NCI-H2029 treated with DMSO at 0.1 percent for 48 hours (cell line): Measurements from ENCODE around the gene MR1.
A peak's percentile ranks its signal among the peaks of the same experiment; 100 is the strongest.

Experiments used
- DNase-seq: peaks from one replicate; lab custom pipeline; 2025; lab: John Stamatoyannopoulos, UW

Gene MR1

DNA sequence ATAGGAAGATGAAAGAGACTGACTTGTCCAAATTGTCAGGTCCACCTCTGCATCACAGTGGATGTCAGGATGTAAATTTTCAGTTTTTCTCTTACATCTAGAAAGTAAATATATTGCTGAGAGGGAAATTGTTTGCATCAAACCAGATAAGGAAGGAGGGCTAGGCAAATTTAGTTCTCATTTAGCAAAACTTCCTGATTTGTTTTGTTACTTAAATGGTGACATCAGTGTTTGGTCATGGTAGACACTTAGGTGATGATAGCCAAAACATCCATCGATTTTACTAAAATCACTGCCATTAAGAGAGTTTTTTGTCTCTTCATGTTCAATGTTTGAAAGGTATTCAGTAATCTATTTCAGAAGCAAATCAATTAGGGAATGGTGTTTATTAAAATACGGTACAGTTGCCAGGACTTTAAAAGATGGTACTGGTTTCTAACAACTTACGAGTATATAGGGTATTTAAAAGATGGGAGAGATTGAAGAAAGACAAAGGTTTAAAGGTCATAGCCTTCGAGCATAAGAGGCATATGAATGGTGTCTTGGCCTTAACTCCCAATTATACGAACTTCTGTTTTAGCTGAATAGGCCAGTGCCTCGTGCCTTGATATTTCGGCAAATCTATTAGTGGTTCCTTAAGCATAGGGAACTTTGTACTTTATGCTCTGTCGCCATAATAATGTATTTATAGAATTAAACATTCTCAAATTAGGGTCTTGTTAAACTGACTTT, 57.7 kb downstream of the MR1 start:
- DNase-seq = no peak

DNA sequence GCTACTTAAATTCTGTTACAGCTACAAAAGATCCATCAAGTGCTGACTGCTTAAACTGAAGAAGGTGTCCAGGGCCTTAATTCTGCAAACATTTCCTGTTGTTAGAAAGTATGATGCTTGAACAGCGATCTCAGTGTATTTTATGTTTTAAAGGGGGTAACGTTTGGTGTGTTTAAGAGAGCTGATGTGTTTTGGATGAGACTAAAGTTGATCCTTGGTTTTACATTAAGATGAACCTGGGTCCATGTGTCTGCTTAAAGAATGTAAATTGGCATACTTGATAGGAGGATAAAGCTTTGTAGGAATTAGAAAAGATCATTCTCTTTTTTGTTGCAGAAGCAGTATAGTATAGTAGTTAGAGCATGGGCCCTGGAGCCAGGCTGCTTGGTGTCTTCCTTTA, 58.3 kb downstream of the MR1 start:
- no peak for DNase-seq

DNA sequence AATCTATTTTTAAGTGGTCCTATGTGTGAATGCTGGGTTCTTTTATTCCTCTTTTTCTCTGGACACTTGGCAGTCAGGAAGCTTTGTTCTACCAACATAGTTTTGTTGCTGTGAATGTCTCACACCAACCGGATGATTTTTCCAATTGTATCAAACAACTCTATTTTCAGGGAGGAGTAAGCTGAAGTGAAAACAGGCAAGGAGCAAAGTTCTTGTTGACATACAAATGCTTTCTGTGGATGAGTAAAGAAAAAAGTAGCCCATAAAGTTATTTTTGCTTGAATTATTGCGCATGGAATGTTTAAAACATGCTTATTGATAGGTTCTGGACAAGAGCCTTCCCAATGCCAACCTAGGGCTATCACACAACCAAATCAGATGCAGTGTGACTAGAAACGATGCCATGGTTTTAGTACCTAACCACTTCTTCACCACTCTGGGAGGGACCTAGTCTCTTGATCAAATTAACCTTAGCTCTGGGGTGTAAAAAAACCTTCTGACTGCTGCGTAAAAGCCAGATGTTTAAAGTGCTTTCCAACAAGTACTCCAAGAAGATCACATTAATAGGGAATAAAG, 59.2 kb downstream of the MR1 start:
- no peak for DNase-seq

DNA sequence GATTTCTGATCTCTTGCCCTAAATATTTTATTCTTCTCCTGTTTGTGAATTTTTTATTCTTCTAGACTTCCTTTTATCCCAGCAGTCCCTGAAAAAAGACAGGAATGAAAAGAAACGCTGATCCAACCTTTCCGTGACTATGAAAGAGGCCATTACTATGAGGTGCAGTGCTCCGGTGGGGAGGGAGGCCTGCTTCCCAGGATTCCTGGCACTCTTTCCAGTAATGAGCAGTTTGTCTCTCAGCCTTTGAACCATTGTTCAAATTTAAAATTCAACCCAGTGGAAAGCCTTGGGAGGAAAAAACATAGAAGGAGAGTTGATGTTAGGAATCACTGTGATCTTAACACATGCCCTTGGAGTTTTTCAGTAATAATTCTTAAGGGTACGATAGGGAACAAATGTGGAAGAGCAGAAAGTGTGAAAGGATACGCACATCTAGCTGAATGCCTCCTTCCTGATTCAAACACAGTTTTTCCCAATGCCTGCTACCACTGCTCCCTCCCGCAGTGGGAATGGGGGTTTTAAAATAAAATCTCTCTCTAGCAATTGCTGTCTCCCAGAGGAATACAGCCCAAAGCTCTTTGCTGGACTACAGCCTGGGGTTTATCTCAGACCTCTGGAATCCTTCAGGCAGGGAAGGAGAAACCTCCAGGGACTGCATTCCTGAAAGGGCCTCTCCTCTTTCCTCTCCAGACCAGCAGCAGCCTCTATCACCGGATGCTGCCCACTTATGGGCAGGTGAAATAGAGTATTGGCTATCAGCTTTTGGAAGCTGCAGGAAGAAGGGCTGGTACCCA, 60.8 kb downstream of the MR1 start:
- DNase-seq = no peak

DNA sequence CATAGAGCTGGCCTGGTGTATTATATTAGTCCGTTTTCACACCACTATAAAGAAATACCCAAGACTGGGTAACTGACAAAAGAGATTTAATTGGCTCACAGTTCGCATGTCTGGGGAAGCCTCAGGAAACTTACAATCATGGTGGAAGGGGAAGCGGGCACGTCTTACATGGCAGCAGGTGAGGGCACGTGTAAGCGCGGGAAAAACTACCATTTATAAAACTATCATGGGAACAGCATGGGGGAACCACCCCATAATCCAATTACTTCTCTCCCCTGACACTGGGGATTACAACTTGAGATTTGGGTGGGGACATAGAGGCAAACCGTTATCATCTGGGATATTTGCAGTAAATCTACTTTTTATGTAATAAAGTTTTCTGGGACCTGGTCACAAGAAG, 61.5 kb downstream of the MR1 start:
- DNase-seq = no peak

DNA sequence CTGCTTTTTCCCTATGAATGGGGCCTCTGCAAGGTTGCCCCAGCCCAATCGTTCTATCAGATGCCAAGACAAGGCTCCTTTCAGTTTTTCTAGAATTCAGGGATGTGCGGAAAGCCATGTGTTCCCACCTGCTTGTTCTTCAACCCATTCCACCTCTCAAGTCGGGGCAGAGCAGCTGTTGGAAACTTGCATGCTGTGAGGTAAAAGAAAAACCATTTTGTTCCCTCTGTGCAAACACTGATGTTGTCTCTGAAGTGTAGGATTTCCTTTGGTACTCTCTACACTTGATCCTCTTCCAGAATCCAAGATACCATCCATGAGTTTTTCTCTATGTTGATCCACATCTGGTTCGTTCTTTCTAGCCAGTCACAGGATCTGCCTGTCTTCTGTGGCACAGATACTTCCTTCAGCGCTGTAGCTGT, 62.0 kb downstream of the MR1 start:
- DNase-seq = no peak

DNA sequence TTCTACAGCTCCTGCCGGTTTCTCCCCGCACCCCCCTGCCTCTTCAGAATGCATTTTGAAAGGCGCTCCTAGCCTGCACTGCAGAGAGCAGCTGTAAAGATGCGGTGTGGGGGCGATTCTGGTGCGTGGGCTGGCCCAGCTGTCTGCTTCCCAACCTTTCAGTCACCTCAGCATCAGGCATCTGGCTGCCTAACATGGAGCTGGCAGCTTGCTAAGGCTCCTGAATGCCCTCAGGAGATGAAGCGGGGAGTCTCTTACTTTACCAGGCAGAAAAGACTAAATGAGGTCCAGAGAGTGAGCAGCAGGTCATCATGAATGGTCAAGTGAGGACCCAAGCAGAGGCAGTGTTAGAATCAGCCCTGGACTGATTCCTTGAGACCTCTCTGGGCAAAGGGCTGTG, 63.5 kb downstream of the MR1 start:
- DNase-seq = no peak

DNA sequence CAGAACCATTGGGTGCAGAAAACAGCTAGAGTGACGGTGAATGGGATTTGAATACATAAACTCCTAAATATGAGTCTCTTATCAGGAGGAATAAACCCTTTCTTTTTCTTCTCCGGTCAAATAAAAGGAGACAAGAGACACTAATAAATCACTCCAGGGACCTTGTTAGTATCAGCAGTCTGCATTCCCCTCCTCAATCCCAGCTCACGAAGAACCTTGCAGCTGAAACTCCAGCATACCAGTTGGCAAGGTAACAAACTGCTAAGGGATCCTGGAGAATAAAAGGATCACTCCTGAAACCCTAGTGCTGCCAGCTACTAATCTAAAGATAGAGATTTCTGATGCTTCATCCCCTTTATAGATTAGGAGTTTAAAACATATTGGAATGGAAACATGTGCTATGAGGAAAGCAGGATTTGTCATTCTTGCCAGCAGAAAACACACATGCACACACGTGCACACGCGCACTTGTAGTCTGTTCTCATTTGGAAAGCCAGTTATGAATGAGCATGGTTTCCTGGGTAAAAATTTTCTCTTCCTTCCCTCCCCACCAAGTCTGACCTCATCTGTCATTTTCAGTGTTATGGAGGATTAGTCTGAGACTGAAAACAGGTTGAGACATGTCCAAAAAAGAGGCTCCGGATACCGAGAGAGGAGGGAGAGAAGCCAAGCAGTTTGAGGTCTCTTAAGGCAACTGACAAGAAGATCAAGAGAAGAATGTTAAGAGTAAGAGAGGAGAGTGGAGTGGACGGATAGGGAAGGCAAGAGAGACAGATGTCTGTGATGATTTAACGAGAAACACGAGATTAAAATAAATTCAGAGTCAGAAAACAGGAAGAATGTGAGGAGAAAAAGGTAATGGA, 65.6 kb downstream of the MR1 start:
- DNase-seq = no peak

DNA sequence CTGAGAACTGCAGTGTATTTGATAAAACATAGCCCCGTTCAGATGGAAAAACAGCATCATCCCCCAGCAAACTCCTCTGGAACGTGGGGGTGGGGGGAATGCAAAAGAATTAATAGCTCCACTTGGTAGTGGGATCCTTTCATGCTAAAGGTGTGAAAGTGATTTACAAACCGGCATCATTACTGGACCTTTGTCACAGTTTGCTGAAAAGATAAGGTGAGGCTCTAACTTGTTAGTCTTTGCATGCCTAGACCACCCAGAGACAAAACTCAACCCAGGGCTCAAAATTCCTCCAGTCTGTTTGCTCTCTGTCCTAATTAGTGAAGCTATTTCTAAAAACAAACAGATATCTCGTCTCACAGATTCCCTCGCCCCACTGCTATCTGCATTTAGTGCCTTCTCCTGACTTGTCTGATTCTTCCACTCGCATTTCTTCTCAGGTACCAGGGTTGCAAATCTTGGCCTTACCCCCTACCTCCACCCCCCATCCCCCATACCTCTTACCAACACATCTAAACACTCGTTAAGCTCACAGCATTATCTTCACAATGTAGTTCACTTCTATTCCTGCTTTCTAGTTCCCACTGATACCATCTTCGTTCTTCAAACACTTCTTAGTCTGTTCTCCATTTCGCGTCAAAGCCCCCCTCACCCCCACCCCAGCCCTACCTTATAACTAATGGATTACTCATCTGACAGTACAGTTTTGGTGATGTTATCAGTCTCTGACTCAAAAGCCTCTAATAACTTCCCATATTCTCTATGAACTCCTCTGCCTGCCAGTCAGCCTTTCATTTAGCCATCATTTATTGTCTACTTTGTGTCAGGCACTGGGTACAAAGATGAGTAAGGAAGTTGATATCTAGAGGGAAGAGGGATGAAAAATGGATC, 66.5 kb downstream of the MR1 start:
- no peak for DNase-seq

DNA sequence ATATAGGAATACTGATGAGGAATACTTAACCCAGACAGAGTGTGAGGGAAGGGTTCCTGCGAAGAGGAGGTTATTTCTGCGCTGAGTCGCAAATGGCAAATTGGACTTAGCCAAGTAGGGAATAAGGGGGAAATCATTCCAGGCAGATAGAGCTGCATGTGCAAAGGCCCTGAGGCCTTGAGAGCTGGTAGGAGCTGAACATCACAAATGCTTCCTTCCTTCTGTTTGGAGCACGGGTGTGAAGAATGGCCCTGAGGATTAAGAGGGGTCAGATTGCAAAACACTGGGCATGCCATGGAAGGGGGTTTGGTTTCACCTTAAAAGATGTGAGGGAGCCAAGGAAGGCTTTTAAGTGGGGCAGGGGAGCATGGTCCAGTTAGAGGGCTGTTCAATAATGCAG, 67.2 kb downstream of the MR1 start:
- DNase-seq = no peak

DNA sequence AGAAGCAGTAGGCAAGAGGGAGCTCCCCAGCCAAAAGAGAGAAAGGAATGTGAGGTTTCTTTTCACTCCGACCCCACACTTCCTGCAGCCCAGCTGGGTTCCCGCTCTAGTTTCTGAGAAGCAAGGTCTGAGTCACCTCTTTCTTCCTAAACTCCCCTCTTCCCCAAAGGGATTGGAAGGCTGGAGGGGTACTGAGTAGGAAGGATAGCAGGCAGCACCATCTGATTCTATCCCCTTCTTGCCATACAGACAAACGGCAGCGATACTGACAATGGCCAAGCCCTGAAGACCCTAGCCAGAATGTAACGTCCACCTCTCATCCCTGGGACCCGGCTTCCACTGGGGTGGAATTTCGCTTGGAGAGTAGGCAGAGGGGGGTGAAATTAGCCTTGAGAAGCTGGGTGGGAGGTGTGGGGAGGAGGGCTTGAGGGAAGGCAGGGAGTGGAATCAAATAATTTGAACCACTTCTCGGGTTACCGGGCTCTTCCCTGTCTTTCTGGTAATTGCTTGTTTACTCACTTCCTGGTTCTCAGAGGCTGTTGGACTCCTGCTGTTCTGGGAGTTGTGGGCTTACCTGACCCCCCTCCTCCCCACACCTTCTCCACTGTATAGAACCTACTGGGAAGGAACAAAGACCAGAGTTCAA, 67.9 kb downstream of the MR1 start:
- DNase-seq = peak; percentile 36

DNA sequence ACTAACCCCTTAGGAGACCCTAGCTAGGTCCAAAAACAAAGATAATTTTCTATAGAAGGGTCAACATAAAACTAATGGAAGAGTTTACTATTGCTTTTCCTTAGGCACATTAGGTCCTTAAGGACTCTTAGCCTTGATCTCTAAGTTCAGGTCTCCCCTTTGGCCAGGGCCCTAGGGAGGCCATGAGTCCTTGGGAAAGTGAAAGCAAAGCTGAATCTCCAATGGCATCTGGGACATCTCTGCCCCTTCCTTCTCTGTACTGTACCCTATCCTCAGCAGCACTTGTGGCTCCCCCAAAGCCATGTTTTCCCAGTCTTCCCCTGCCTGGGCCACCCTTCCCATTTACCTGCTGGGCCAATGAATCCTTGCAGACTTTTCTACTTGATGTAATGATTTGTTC, 69.1 kb downstream of the MR1 start:
- no peak for DNase-seq

DNA sequence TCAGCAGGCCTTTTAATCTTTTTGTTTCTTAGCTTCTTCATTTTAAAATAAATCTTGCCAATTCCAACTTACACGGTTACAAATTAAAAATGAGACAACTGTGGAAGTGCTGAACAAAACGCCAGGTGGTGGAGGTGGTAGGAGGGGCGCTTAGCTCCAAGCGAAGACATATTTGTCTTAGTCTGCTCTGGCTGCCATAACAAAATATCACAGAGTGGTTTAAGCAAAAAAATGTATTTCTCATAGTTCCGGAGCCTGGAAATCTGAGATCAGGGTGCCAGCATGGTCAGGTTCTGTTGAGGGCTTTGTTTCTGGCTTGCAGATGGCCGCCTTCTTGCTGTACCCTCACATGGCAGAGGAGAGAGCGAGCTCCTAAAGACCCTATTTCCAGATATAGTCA, 69.6 kb downstream of the MR1 start:
- DNase-seq = no peak

DNA sequence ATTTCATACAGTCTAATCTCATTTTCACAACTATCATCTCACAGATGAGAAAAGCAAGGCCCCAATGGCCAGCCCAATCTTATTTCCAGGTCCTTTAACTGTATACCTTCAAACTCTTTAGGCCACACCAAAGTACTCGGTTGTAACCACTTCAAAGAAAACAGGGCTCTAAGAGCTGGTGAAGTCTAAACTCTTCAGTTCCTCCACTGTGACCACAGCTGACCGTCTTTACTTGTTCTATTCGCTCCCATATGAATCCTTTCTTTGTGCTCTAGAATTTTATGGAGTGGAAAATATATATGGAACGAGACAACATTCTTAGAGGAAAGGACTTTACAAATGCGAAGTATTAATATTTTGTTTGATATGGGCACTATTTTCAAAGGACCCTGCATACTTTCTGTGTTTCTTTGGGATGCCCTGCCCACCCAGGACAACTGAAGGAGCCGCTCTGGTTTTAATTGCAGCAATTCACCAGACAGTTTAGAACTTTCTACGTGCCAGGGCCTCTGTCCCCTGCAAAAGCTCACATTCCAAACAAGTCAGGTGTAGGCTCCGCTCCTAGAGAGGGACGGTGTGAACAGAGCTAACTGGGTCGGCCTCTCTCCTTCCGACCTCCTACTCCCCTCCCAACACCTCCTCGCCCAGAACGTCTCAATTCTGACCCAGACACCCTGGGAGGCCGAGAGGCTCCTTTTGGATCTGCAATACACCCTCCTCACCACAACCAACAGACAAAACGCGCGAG, 70.4 kb downstream of the MR1 start:
- DNase-seq = no peak

DNA sequence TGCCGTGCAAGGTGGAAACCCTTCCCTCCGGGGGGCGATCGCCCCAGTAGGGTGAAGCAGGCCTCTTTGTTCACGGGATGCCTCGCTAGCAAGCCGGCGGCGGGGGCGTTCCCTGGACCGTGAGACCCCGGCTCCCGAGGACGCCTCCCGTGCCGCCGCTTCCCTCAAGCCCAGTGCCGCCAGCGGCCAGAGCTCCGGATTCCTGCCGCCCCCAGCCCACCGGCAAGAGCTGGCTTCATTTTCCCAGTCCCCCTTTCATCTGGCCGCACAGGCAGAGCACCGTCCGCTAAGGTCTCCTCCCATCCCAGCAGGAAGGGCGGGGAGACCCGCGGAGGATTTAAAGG, 71.0 kb downstream of the MR1 start:
- DNase-seq = no peak

DNA sequence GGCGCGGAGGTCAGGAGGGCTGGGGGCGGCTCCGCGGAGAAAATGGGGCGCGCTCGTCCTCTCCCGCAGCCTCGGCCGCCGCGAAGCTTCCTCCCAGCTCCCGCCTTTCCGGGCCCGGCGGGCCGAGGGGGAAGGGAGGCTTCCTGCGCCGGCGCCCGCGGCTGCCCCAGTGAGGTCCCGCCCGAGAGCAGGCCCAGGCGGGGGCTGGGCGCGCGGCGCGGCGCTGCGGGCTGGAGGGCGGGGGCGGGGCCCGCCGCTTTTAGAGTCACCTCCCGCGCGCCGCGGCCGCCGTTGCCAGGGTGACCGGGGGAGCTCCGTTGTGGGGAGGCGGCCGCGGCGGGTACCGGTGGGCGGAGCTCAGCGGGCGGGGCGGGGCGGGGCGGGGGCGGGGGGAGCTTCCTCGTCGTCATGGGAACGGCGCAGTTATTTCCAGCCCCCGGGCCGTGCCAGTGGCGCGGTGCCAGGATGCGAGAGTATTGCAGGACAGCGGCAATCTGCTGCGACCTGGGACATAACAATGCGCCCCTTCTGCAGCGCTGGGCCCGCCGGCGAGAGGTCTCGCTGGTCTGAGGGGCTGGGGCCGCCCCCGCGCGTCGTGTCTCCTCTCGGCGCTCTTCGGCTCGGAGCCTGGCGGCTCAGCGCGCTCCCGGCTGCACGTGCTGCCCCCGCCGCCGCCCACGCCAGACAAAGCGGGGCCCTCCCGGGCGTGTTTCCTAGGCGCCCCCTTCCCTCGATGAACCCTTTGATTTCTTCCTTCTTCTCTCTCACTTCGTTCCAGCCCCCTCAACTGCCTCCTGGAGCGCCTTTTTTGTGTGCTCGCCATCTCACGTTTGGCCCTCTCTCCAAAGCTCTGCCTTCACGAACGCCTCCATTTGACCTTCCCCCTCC, 71.6 kb downstream of the MR1 start:
- DNase-seq = peak; percentile 53

DNA sequence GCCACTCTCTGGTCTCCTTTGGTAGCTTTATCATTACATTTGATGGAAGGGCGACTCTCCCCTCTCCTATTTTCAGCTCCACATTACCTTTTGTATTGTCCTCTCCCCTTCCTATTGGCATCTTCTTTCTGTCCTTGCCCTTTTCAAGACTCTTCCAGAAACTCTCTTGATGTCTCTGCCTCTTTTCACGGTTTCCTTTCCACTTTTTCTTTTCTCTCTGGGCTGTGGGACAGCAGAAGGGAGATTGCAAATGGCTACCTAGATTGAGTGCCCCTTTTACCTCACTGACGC, 72.2 kb downstream of the MR1 start:
- no peak for DNase-seq

DNA sequence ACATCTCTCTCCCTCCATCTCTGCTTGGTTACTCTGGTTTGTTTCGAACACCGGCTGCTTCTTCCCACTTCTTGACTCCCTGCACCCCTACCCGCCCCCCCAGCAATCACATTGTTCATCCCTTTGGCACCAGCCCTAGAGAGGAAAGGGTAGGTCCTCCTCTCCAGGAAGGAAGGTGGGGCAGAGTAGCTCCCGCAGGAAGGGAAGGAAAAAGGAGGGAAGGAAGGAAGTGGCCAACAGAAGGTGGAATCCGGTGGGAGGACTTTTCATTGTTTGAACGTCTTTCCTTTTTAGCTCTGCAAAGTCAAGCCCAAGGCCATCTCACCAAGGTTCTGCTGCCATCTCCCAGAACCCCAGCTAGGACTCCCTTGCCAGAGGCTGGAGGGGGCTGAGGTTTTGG, 72.7 kb downstream of the MR1 start:
- no peak for DNase-seq

DNA sequence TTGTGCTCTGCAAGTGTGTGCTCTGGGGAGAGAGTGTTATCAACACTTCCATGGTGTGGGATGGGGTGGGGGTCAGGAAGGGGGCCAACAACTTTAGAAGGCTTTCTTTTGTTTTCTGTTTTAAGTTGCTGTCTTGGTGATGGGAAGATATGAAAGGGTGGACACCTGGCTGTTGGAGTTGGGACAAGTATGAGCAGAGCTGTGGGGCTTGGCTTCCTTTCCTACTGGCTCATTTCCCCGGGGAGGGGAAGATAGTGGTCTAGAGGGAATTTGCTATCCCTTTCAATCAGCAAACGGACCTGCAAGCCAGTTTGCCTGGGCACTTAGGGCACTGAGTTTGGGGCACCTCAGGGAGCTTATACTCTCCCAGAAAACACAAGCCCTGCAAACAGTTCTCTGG, 73.9 kb downstream of the MR1 start:
- no peak for DNase-seq
